NCI-H1092 treated with DMSO at 0.1 percent for 48 hours (cell line): Measurements from ENCODE around the gene HK1.
"Not testable (repeated sequence)": the region's sequence is repeated elsewhere in the genome, so short reads cannot be mapped to it uniquely, and the experiment has no call there.

Experiments
- DNase-seq: peaks from one replicate; lab custom pipeline; 2025; lab: John Stamatoyannopoulos, UW

Gene HK1

DNA sequence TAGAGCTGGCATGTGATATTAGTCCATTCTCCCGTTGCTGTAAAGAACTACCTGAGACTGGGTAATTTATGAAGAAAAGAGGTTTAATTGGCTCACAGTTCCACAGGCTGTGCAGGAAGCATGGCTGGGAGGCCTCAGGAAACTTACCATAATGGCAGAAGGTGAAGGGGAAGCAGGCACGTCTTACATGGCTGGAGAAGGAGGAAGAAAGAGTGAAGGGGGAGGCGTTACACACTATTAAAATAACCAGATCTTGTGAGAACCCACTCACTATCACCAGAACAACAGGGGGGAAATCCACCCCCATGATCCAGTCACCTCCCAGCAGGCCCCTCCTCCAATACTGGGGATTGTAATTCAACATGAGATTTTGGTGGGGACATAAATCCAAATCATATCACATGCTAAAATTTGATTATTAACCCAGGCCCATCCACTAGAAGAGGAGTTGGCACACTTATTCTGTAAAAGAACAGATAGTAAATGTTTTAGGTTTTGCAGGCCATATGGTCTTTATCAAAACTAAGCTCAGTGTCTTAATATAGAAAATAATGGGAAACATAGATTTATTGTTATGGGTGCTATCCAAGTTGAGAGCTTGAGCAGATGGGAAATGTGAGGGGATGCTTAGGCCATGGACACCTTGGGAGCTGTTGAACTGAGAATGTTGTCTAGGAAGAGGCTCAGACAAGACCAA is 18.6 kb upstream of the HK1 start:
- no peak for DNase-seq

DNA sequence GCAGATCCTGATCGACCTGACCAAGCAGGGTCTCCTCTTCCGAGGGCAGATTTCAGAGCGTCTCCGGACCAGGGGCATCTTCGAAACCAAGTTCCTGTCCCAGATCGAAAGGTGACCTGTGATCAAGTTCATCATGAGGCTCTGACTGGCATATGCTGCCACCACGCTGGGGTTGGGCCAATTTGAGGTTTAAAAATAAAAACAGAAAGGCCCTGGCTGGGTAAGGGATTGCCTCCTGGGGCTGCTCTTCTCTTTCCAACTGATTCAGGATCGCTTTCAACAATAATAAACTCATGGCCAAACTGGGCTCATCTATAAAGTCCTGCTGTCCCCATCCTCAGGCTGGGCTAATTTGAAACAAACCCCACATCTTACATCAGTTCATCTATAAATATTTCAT is 17.1 kb upstream of the HK1 start:
- DNase-seq = no peak

DNA sequence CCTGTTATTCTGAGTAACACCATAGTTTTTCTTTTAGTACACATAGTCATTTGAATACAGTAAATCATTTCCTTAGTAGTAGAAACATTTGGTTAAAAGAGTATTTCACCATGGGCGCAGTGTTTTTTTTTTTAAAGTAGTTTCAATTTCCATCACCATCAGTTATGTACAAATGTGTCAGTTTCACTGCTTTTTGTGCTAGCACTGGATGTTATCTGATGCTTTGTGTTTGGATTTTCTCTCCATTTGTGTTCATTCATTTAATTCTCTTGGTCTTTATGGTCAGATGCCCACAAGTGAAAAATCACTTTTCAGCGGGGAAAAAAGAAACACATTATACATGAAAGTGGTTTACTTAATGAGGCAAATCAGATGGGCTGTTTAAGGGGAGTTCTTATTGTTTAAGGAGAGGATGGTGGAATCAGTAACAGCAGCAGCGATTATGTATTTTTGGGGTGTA is 16.0 kb upstream of the HK1 start:
- no peak for DNase-seq

DNA sequence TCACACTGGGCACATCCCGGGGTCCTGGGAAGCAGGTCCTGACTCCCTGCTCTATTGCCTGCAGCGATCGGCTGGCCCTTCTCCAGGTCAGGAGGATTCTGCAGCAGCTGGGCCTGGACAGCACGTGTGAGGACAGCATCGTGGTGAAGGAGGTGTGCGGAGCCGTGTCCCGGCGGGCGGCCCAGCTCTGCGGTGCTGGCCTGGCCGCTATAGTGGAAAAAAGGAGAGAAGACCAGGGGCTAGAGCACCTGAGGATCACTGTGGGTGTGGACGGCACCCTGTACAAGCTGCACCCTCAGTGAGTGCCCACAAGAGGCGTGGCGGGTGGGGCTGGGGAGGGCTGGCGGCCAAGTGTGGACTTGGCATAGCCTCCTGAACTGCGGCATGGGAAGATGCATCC is 12.8 kb upstream of the HK1 start:
- DNase-seq = no peak

DNA sequence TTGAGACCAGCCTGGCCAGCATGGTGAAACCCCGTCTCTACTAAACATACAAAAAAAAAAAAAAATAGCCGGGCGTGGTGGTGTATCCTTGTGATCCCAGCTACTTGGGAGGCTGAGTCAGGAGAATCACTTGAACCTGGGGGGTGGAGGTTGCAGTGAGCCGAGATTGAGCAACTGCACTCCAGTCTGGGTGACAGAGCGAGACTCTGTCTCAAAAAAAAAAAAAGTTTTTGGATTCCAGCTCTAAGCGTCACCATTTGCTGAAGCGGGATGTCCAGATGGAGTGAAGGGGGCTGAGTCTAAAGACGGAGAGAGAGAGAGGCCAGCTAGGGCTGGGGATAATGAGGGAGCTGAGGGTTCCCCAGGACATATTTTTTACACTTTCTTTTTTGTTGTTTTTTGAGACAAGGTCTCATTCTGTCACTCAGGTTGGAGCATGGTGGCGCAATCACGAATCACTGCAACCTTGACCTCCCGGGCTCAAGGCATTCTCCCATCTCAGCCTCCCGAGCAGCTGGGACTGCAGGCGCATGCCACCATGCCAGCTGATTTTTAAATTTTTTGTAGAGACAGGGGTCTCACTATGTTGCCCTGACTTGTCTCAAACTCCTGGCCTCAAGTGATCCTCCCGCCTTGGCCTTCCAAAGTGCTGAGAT is 9.4 kb upstream of the HK1 start:
- no peak for DNase-seq

DNA sequence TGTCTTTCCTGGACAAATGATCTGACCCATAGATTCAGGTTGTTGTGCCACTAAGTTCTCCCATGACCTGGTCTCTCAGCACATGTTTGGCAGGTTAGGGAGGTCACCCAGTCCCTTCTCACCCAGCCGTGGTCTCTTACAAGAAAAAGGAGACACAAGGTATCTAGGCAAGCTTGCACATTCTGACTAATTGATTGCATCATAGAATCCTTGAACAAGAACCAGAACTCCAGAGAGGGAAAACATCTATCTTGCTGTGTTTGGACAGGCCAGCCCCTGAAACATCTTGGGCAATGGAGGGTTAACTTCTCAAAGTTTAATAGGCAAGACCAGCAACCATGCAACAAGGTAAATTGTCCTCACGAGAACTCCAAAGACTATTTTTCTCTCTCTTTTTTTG is 8.5 kb upstream of the HK1 start:
- no peak for DNase-seq

DNA sequence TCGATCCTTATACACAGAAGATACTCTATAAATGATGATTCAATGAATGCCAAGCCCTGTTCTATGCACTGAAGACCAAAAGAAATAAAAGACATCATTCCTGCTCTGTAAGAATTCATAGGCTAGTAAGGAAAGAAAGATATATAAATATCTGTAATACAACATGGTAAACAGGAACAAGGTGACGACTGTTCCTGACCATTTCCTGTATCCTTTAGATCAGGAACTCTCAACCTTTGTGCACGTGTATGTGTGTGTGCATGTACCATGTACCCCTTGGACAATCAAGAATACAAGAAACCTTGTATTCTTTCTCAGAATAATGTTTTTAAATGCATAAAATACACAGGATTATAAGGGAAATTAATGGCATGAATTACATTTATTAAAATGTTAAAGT is 7.3 kb upstream of the HK1 start:
- no peak for DNase-seq

DNA sequence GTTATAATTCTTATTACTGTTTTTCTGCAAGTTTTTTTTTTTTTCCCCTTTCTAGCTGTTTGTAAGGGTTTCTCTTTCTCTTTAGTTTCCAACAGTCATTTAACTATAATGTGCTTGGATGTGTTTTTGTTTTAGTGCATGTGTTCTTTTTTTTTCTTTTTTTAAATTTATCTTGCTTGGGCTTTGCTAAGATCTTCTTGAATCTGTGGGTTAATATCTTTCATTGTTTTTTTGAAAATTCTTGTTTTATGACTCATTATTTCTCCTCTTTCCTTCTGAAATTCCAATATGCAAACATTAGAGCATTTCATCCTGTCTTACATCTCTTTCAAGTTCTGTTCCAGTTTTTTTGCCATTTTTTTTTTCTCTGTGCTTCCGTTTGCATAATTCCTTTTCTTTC is 5.7 kb upstream of the HK1 start:
- DNase-seq = no peak

DNA sequence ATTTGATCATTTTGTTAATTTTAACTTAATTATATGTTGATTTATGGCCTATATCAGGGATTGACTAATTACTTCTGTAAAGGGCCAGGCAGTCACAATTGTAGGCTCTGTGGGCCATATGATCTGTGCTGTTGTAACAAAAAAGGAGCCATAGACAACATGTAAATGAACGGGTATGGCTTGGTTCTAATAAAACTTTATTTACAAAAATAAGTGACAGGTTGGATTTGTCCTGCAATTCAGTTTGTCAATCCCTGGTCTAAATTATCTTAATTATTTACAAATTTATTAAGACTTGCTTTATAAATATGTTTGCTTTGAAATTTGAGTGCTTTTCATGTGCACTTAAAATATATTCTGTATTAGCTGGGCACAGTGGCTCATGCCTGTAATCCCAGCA is 2.9 kb upstream of the HK1 start:
- no peak for DNase-seq

DNA sequence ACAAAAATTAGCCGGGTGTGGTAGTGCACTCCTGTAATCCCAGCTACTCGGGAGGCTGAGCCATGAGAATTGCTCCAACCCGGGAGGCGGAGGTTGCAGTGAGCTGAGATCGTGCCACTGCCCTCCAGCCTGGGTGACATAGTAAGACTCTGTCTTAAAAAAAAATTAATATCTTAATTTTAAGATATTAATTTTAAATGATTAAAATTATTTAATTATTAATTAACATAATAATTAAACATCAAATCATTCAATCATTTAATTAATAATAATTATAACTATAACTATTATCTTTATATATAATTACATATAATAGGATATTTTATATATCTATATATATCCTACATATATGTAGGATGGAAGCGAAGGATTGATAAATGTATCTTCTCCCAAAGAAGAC is 1.8 kb upstream of the HK1 start:
- no peak for DNase-seq

DNA sequence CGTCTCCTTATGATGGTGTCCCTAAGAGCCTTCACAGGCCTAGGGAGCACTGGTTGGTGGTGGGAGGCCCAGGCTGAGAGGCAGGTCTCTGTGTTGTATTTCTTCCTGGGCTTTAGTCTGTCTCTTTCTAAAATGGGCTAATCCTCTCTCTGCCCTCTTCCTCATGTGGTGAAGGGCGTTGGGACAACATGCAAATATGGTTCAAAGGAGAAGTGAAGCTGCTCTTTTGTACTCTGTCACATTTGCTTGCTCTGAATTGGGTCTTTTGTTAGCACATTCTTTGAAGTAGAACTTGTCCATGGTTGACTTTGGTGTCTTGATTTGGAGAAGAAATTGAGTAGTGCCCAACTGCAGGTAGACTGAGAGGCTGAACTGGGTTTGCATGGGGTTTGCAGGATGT is 814 bp downstream of the HK1 start:
- DNase-seq = no peak

DNA sequence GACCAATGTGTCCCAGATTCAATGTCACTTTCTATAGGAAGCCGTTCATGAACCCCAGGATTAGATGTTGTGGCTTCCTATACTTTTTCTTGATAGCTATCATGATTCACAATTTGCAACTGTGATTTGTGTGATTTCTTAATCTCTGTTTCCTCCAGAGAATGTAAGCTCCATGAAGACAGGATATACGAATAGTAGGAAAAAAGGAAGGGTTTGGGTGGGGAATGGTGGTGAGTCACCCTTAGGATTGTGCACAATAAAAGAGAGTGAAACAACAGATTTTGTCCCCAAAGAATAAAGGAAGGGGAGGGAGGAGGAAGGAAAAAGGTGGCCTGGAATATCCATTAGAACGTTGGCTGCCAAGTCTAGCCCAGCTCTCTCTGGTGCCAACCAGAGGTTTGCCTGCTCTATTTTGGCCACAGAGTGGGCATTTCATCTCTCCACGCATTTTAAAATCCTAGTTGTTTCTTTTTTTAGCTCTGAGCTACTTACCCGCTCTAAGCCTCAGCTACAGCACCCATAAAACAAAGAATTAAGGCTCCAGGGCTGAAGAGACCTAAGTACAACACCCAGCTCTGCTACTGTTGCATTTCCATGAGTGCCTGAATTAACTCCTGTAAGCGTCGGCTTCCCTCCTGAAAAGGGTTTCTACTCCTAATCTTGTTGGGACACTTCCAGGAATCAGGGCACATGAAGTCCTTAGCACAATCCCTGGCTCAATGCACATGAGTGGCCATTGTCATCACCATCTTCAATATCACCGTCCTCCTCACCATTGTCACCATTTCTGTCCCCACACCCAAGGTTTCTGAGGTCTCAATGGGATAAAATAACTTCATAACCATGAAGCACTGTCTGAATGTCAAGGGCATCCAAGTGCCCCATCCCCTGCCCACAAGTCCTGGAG is 3.5 kb downstream of the HK1 start:
- DNase-seq = no peak

DNA sequence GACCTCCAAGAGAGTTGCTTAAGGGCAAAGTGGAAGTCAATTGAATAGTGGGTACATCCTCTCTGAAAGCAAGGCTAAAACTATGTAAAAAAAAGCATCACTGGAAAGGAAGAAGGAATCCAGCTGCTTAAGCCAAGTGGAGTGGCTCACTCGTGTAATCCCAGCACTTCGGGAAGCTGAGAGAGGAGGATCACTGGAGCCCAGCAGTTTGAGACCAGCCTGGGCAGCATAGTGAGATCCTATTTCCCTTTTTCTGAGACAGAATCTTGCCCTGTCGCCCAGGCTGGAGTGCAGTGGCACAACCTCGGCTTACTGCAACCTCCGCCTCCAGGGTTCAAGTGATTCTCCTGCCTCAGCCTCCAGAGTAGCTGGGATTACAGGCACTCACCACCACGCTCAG is 6.1 kb downstream of the HK1 start:
- DNase-seq = not testable (repeated sequence)

DNA sequence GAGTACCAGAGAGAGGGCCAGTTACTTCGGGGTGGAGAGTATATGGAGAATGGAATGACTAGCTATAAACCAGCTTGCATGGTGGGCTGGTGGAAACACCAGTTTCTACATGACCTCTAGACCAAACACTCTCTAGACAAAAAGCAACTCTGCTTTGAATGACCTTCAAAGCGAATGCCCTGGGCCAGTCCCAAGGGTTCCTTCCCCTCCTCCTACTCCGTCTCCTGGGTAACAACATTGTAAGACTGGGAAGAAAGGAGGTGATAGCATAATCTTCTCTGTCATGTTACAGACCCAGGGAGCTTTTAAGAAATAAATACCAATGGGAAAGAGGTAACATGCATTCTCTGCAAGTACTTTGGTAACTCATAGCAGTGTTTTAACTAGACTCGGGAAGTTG is 7.4 kb downstream of the HK1 start:
- no peak for DNase-seq

DNA sequence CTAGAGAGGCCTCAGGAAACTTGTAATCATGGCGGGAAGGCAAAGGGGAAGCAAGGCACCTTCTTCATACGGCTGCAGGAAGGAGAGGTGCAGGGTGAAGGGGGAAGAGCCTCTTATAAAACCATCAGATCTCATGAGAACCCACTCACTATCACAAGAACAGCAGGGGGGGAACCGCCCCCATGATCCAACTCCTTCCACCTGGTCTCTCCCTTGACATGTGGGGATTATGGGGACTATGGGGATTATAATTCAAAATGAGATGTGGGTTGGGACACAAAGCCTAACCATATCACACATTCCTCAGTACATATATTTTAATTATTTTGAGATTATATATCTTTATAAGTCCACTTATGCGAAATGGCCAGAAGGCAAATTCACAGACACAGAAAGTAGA is 8.9 kb downstream of the HK1 start:
- DNase-seq = no peak

DNA sequence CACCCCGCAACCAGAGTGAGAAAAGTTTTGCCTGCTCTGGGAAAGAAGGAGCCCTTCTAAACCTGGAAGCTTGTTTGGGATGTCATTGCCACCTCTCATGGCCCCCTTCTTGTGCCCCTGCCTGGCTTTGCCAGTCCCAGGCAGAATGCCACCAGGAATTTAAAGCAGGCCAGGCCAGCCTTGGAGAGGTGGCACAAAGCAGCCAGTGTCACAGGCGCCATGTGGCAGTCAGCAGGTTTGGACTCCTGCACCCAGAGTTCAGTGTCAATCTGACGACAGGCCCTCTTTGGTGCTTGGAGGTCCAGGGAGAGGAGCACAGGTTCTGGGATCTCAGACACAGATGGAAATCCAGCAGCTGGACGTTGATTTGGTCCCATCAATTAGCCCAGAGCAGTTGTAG is 12.7 kb downstream of the HK1 start:
- DNase-seq = no peak

DNA sequence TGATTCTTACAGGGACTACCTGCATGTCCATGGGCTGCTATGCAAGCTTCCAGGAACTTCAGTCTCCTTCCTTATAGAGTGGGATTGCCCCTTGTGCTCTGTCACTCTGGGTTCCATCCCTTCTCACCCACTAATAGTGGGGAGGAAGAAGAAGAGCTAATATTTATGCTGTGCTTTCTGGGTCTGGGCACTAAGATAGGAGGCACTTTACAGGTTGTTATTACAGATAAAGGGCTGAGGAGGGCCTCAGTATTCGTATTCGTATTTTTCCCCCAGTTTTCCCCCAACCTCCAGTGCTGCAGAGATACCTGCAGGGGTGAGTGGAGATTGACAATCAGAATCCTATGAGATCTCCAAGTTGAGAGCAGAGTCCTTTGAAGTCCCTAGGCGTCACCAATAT is 14.2 kb downstream of the HK1 start:
- DNase-seq = no peak

DNA sequence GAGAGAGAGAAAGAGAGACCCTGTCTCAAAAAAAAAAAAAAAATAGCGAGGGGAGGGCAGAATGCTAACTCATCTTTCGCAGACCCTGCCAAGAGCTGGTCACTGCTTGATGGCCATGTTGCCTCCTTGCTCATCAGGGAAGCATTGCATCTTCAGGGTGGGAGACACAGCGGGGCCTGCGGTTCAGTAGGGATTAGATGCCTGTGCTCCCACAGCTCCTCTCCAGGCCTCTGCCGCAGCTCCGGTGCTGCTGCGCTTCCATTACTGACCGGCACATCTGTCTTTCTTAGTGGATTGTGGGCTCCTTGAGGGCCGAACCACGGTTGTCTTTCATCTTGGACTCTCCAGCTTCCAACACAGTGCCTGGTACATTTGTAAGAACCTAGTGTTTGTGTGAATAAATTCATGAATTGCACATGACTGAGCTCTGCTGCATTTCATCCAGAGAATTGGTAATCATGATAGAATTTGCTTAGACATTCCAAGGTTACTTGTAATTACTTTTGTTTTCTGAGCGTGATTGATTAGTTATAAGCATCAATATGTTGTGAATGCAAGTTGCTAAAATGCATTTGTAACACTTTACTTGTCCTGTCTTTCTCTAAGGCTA is 16.8 kb downstream of the HK1 start:
- DNase-seq = no peak

DNA sequence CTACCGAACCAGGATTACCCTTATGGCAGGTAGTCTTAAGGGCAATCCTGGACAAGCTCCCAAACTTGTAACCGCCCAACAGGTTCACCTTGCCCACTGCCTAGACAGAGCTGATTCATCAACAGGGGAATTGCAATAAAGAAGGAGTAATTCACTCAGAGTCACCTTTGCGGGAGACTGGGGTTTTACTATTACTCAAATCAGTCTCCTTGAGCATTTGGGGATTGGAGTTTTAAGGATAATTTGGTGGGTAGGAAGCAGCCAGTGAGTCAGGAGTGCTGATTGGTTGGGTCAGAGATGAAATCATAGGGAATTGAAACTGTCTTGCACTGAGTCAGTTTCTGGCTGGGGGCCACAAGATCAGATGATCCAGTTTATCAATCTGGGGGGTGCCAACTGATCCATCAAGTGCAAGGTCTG is 25.3 kb downstream of the HK1 start:
- no peak for DNase-seq

DNA sequence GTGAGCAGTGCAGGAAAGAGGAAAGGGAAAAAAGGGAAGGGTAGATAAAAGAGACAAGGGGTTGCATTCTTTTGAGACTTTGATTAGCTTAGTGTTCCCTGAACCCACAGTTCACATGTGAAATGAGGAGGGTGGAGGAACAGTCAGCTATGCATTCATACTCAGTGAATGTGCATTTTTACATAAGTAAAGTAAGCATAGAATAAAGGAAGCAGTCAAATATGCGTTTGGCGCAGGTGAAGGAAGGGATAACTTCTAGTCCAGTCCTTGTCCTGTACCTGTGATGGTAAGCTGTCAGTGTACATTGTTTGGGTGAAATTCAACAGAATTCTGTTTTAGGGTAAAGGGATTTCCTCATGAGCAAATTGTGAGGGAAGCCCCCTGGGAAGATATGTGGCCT is 28.1 kb downstream of the HK1 start:
- no peak for DNase-seq

DNA sequence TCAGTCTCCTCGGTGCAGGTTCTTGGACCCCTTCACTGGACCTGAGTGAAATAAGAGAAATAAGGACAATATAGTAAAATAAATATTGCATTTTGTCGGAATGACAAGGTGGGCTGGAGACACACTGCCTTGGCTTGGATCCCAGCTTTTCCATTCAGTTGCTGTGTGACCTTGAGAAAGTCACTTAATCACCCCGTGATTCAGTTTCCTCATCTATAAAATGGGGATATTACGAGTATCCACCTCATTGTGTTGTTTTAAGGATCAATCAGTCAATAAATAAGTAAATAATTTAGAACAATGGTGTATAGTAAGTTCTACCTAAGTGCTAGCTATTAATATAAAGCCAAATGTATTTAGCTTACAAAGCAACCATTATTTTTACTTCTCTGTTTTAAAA is 29.1 kb downstream of the HK1 start:
- DNase-seq = no peak

DNA sequence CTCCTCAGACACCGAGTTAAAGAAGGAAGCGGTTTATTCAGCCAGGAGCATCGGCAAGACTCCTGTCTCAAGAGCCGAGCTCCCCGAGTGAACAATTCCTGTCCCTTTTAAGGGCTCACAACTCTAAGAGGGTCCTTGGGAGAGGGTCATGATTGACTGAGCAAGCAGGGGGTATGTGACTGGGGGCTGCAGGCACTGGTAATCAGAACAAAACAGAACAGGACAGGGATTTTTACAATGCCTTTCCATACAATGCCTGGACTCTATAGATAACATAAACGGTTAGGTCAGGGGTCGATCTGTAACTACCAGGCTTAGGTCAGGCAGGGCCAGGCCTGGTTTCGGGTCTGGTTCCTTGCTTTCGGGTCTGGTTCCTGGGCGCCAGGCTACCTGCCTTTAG is 30.0 kb downstream of the HK1 start:
- not testable (repeated sequence) for DNase-seq

DNA sequence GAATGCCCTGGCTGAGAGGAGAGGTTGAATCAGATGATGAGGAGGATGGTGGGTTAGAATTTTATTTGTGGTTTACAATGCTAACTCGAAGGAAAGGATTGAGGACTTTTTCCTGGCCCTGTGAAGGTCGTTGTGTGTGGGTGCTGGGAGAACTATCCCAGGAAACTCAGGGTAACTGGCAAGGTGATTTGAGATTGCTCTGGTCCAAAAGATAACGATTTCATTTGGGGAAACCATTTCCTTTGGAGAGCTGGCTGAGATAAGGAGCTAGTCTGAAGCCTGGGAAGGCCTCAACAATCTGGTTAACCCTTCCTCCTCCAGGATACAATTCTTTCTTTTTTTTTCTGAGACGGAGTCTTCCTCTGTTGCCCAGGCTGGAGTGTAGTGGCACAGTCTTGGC is 33.0 kb downstream of the HK1 start:
- no peak for DNase-seq
